K562 (cell line): ENCODE data around the gene CTF1. TPM values are rescaled to one million over a fixed set of nuclear protein-coding genes. Genes with fewer than 3 reads are reported as not detected.

ENCODE experiments used
- BMI1 ChIP-seq: fragments of 150-350 bp; IDR thresholded peaks from 2 replicates; pipeline ENCODE4 v1.6.1; 2014; ENCODE audit warnings: low read length
- FOXJ2 ChIP-seq: fragments of 200-800 bp; sonication (Bioruptor generic); IDR thresholded peaks from 2 replicates; pipeline ENCODE4 v1.6.1; 2016; ENCODE audit warnings: missing genetic modification characterization, missing compliant biosample characterization
- KDM4B ChIP-seq, 2 experiments: fragments of 450-650 bp in 1 of 2; sonication (generic) in 1 of 2; IDR thresholded peaks; 2 replicates each; pipeline ENCODE4 v1.6.1; 2016 to 2017; ENCODE audit warnings: borderline replicate concordance in 2 of 2, antibody characterized with exemption in 1 of 2, low read depth in 1 of 2, mild to moderate bottlenecking in 1 of 2
- MAFG ChIP-seq: fragments of 450-650 bp; conservative IDR thresholded peaks from 2 replicates; pipeline ENCODE4 v1.6.1; 2016; ENCODE audit warnings: missing genetic modification characterization, missing compliant biosample characterization
- MCM2 ChIP-seq: fragments of 450-650 bp; IDR thresholded peaks from 2 replicates; pipeline ENCODE4 v1.6.1; 2017; ENCODE audit warnings: low read depth, mild to moderate bottlenecking
- MEIS2 ChIP-seq: fragments of 450-650 bp; IDR thresholded peaks from 2 replicates; pipeline ENCODE4 v1.6.1; 2014; ENCODE audit warnings: mild to moderate bottlenecking; ENCODE audit not compliant: partially characterized antibody
- PYGO2 ChIP-seq: fragments of 450-650 bp; IDR thresholded peaks from 2 replicates; pipeline ENCODE4 v1.6.1; 2016; ENCODE audit warnings: mild to moderate bottlenecking, missing genetic modification characterization, moderate library complexity, missing compliant biosample characterization
- RBFOX2 ChIP-seq: fragments of 200-400 bp; formaldehyde crosslinking; IDR thresholded peaks from 2 replicates; pipeline ENCODE4 v1.6.1; 2017; ENCODE audit warnings: low read depth, mild to moderate bottlenecking, low read length, moderate library complexity
- TAL1 ChIP-seq: fragments of 450-650 bp; IDR thresholded peaks from 2 replicates; pipeline ENCODE4 v1.6.1; 2016; ENCODE audit warnings: mild to moderate bottlenecking
- ZEB2 ChIP-seq: fragments of 450-650 bp; IDR thresholded peaks from 2 replicates; pipeline ENCODE4 v1.6.1; 2016
- ZNF408 ChIP-seq: fragments of 250-450 bp; sonication (Bioruptor Pico); IDR thresholded peaks from 2 replicates; pipeline ENCODE4 v1.4.0; 2020; ENCODE audit warnings: low read depth, mild to moderate bottlenecking, moderate library complexity
- polyA plus RNA-seq, 8 experiments: library from polyadenylated mRNA; depleted of rRNA in 4 of 8; stranded (reverse) in 5 of 8; unstranded in 3 of 8; fragments of >200 nt; fragmentation: Nextera tagmentation in 2 of 8; fragmentation: Illumina TruSeq in 1 of 8; extraction: Ambion mirVana in 2 of 8; extraction: Trizol in 1 of 8; gene quantifications; 2 replicates each; pipeline versions ENCODE4 v1.2.1 to v1.2.3, GENCODE V29; 2011 to 2014; ENCODE audit warnings: inconsistent platforms in 1 of 8, missing spikeins in 1 of 8
- total RNA-seq, 7 experiments: library from RNA; depleted of rRNA in 6 of 7; stranded (reverse); fragments of >200 nt in 6 of 7; fragmentation: Illumina TruSeq in 2 of 7; extraction: Trizol in 2 of 7; gene quantifications; 2 replicates each; pipeline versions ENCODE4 v1.2.1 to v1.2.3, GENCODE V29; 2011 to 2021; ENCODE audit warnings: low replicate concordance in 1 of 7
- TF ChIP-seq, protein P1 (sequence below): IDR thresholded peaks from 3 replicates; pipeline ENCODE4 v1.6.1; 2011; ENCODE audit warnings: borderline replicate concordance, mild to moderate bottlenecking, moderate library complexity; ENCODE audit not compliant: insufficient read length; ENCODE audit errors: extremely low read depth
- TF ChIP-seq, protein P2 (sequence below), 2 experiments: fragments of 450-650 bp; IDR thresholded peaks; 2 replicates each; pipeline ENCODE4 v1.6.1; 2016
- TF ChIP-seq, protein P3 (sequence below): fragments of 250-450 bp; sonication (Bioruptor Pico); IDR thresholded peaks from 2 replicates; pipeline ENCODE4 v1.5.0; 2021
- TF ChIP-seq, protein P4 (sequence below): fragments of 450-650 bp; IDR thresholded peaks from 2 replicates; pipeline ENCODE4 v1.6.1; 2016; ENCODE audit warnings: borderline replicate concordance
- TF ChIP-seq, protein P5 (sequence below): fragments of 200-400 bp; formaldehyde crosslinking; IDR thresholded peaks from 2 replicates; pipeline ENCODE4 v1.6.1; 2017; ENCODE audit warnings: mild to moderate bottlenecking, low read depth, low read length, moderate library complexity

CTF1 gene
- total and polyA plus RNA-seq, 9 of the 15 experiments (the other 6 are each of a cell fraction or from before 2014, with no cell fraction given) = 0.24 to 2.5 (median 0.44) TPM

DNA sequence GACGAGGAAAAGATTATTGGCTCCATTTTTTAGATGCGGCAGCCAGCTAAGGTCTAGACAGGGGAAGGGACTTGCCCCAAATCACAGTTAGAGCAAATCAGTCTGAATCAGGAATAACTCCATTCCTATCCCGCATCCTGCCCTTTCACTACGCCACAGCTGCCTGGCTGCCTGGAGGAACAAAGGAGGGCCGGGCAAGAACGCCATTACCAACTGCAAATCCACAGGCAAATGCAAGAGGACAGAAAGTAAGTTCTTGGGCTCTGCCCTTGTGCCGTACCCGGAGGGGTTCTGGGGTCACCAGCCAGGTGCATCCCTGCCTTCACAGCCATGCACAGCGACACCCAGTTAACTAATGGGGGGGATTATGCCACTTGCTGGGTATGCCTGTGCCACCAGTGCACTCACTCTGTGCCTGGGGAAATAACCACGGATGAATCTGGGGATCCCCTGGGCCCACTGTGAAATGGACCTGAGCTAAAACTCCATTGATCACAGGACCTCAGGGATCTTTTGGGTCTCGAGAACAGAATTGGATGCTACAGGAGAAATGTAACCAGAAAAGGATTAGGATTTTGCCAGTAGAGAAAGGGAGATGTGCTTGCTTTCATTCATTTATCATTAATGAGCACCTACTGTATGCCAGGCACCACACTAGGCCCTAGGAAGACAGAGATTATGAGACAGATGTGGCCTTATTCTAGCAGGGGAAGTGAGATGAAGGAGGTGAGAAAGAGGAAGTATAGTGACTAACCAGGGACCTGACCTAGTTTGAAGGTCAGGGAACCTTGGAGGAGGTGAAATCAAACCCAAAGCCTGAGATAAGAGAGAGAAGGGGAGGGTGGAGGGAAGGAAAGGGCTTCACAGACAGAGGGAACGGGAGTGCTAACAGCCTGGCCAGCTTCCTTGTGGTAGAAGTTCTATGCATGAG lies 20.3 kb upstream of the CTF1 start (continued):
- TF ChIP-seq, protein P1, sequence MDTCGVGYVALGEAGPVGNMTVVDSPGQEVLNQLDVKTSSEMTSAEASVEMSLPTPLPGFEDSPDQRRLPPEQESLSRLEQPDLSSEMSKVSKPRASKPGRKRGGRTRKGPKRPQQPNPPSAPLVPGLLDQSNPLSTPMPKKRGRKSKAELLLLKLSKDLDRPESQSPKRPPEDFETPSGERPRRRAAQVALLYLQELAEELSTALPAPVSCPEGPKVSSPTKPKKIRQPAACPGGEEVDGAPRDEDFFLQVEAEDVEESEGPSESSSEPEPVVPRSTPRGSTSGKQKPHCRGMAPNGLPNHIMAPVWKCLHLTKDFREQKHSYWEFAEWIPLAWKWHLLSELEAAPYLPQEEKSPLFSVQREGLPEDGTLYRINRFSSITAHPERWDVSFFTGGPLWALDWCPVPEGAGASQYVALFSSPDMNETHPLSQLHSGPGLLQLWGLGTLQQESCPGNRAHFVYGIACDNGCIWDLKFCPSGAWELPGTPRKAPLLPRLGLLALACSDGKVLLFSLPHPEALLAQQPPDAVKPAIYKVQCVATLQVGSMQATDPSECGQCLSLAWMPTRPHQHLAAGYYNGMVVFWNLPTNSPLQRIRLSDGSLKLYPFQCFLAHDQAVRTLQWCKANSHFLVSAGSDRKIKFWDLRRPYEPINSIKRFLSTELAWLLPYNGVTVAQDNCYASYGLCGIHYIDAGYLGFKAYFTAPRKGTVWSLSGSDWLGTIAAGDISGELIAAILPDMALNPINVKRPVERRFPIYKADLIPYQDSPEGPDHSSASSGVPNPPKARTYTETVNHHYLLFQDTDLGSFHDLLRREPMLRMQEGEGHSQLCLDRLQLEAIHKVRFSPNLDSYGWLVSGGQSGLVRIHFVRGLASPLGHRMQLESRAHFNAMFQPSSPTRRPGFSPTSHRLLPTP = no peak
- TF ChIP-seq RBFOX2 (no peak), FOXJ2 (no peak), ZEB2 (peak; percentile 92), KDM4B (IDR thresholded peaks at IDR 0.05; ENCODE audit: borderline replicate concordance in 2 of 2, low read depth in 1 of 2) (no peak), BMI1 (no peak), TAL1 (peak; percentile 29; the same call in 1 of the 2 replicates), MCM2 (no peak), ZNF408 (no peak), PYGO2 (tag) (no peak), MEIS2 (no peak), MAFG (tag) (no peak)
- TF ChIP-seq, protein P2, sequence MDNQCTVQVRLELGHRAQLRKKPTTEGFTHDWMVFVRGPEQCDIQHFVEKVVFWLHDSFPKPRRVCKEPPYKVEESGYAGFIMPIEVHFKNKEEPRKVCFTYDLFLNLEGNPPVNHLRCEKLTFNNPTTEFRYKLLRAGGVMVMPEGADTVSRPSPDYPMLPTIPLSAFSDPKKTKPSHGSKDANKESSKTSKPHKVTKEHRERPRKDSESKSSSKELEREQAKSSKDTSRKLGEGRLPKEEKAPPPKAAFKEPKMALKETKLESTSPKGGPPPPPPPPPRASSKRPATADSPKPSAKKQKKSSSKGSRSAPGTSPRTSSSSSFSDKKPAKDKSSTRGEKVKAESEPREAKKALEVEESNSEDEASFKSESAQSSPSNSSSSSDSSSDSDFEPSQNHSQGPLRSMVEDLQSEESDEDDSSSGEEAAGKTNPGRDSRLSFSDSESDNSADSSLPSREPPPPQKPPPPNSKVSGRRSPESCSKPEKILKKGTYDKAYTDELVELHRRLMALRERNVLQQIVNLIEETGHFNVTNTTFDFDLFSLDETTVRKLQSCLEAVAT (IDR thresholded peaks at IDR 0.05) = peak; percentile 21 to 43; a peak in 1 of 4 replicates
- TF ChIP-seq, protein P3, sequence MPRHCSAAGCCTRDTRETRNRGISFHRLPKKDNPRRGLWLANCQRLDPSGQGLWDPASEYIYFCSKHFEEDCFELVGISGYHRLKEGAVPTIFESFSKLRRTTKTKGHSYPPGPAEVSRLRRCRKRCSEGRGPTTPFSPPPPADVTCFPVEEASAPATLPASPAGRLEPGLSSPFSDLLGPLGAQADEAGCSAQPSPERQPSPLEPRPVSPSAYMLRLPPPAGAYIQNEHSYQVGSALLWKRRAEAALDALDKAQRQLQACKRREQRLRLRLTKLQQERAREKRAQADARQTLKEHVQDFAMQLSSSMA (CRISPR knock-in tag) = no peak
- TF ChIP-seq, protein P4, sequence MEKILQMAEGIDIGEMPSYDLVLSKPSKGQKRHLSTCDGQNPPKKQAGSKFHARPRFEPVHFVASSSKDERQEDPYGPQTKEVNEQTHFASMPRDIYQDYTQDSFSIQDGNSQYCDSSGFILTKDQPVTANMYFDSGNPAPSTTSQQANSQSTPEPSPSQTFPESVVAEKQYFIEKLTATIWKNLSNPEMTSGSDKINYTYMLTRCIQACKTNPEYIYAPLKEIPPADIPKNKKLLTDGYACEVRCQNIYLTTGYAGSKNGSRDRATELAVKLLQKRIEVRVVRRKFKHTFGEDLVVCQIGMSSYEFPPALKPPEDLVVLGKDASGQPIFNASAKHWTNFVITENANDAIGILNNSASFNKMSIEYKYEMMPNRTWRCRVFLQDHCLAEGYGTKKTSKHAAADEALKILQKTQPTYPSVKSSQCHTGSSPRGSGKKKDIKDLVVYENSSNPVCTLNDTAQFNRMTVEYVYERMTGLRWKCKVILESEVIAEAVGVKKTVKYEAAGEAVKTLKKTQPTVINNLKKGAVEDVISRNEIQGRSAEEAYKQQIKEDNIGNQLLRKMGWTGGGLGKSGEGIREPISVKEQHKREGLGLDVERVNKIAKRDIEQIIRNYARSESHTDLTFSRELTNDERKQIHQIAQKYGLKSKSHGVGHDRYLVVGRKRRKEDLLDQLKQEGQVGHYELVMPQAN = no peak; the same call in 1 of the 2 replicates
- TF ChIP-seq, protein P5, sequence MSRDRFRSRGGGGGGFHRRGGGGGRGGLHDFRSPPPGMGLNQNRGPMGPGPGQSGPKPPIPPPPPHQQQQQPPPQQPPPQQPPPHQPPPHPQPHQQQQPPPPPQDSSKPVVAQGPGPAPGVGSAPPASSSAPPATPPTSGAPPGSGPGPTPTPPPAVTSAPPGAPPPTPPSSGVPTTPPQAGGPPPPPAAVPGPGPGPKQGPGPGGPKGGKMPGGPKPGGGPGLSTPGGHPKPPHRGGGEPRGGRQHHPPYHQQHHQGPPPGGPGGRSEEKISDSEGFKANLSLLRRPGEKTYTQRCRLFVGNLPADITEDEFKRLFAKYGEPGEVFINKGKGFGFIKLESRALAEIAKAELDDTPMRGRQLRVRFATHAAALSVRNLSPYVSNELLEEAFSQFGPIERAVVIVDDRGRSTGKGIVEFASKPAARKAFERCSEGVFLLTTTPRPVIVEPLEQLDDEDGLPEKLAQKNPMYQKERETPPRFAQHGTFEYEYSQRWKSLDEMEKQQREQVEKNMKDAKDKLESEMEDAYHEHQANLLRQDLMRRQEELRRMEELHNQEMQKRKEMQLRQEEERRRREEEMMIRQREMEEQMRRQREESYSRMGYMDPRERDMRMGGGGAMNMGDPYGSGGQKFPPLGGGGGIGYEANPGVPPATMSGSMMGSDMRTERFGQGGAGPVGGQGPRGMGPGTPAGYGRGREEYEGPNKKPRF = no peak
